Activated CD8-positive, alpha-beta T cell treated with anti-CD3 and anti-CD28 coated beads for 36 hours (primary cell): ENCODE measurements around the gene SCO1. TPM values are rescaled to one million over a fixed set of nuclear protein-coding genes. Genes with fewer than 3 reads are reported as not detected.

Experiments used
- ATAC-seq: fragments of 200-7000 bp; cut with Tn5 transposase; one replicate; pipeline ENCODE4 v1.10.0; 2021; ENCODE audit warnings: mild to moderate bottlenecking, moderate library complexity
- CTCF ChIA-PET: fragments of 350-600 bp; sonication (Branson Sonifier 250); formaldehyde crosslinking; loops from one replicate; lab custom pipeline; 2021; ENCODE audit warnings: antibody characterized with exemption; lab: Charles Lee
- POLR2A ChIA-PET: fragments of 350-600 bp; sonication (Branson Sonifier 250); formaldehyde crosslinking; loops from one replicate; lab custom pipeline; 2021; ENCODE audit warnings: antibody characterized with exemption; lab: Charles Lee
- DNase-seq: peaks from one replicate; pipeline ENCODE4 v3.0.0-alpha.2; 2020
- H3K27ac Mint-ChIP-seq: one replicate; pipeline ENCODE4 v1.8.0; 2021; ENCODE audit warnings: mild to moderate bottlenecking, mixed read lengths
- H3K27me3 Mint-ChIP-seq: one replicate; pipeline ENCODE4 v1.8.0; 2021; ENCODE audit warnings: mixed read lengths
- H3K36me3 Mint-ChIP-seq: one replicate; pipeline ENCODE4 v1.8.0; 2021; ENCODE audit warnings: low read depth, mixed read lengths
- H3K4me1 Mint-ChIP-seq: one replicate; pipeline ENCODE4 v1.8.0; 2021; ENCODE audit warnings: low read depth, mixed read lengths
- H3K4me3 Mint-ChIP-seq: one replicate; pipeline ENCODE4 v1.8.0; 2021; ENCODE audit warnings: mild to moderate bottlenecking, moderate library complexity, mixed read lengths
- H3K9me3 Mint-ChIP-seq: one replicate; pipeline ENCODE4 v1.8.0; 2021; ENCODE audit warnings: mixed read lengths
- CTCF ChIP-seq: fragments of 200-600 bp; IDR thresholded peaks from one replicate; pipeline ENCODE4 v1.8.0; 2022; ENCODE audit warnings: antibody characterized with exemption, mild to moderate bottlenecking
- intact Hi-C: fragments of 100-400 bp; cut with micrococcal nuclease; formaldehyde crosslinking; loops from one replicate; pipeline ENCODE4 v1.10.0; 2022
- total RNA-seq, 2 experiments: library from RNA; stranded (reverse); gene quantifications; one replicate each; pipeline ENCODE4 v1.2.3, GENCODE V29; 2021

The SCO1 gene
- total RNA-seq, 2 experiments from 2014 or later, result 45.3 to 45.4 TPM

- CTCF ChIA-PET, result interaction anchor here (1.0 to 1.6 kb wide), 2 partner anchors 35 to 195 kb away, joined by 4 read pairs; no protein-coding TSS in a partner anchor
- ATAC-seq, result no peak
- intact Hi-C loops, result no loop called here
These were observed 47.7 kb downstream of the SCO1 start for GRCh38 chr17:10649602-10650001.

GRCh38 chr17:10648956-10649355 lies 48.4 kb downstream of the SCO1 start:
- TF ChIP-seq CTCF, result no peak
- ChIA-PET POLR2A (no interaction called here), CTCF (interaction anchor here (1.6 kb wide), 1 partner anchor 36 kb away, joined by 4 read pairs; no protein-coding TSS in a partner anchor)
- Mint-ChIP-seq H3K36me3 (peaks cover 10% of the 10 kb centered on the region), H3K4me1 (peaks cover 14% of the 10 kb centered on the region), H3K27me3 (no peaks in the 10 kb centered on the region), H3K4me3 (no peak overlapping the region), H3K27ac (no peak overlapping the region), H3K9me3 (no peaks in the 10 kb centered on the region)
- DNase-seq (no peak), ATAC-seq (no peak)
- intact Hi-C loops, result no loop called here

More at GRCh38 chr17:10649602-10650001, 47.7 kb downstream of the SCO1 start:
- TF ChIP-seq CTCF, result no peak
- no peaks in the 10 kb centered on the region for H3K9me3 Mint-ChIP-seq
- H3K27ac Mint-ChIP-seq, result no peak overlapping the region
- H3K36me3 Mint-ChIP-seq, result peaks cover 5% of the 10 kb centered on the region
- H3K27me3 Mint-ChIP-seq, result no peaks in the 10 kb centered on the region
- POLR2A ChIA-PET, result no interaction called here
- no peak overlapping the region for H3K4me3 Mint-ChIP-seq
- H3K4me1 Mint-ChIP-seq, result peaks cover 16% of the 10 kb centered on the region
- DNase-seq, result no peak

GRCh38 chr17:10648381-10648780 lies 49.0 kb downstream of the SCO1 start:
- Mint-ChIP-seq H3K9me3 (no peaks in the 10 kb centered on the region), H3K4me1 (peaks cover 9% of the 10 kb centered on the region), H3K4me3 (no peak overlapping the region), H3K27ac (no peak overlapping the region), H3K36me3 (peaks cover 10% of the 10 kb centered on the region), H3K27me3 (no peaks in the 10 kb centered on the region)
- intact Hi-C loops, result no loop called here
- POLR2A ChIA-PET, result no interaction called here
- no peak for TF ChIP-seq CTCF
- DNase-seq, result no peak
- no peak for ATAC-seq
- CTCF ChIA-PET, result no interaction called here

- DNase-seq, result peak; percentile 77
- POLR2A ChIA-PET, result no interaction called here
- intact Hi-C loops, result loop anchor here (2.0 kb wide), 1 partner anchor 198 kb away; no protein-coding TSS in a partner anchor
- peak; percentile 89 for TF ChIP-seq CTCF
- H3K27me3 Mint-ChIP-seq, result no peaks in the 10 kb centered on the region
- H3K4me3 Mint-ChIP-seq, result no peak overlapping the region
- no peaks in the 10 kb centered on the region for H3K9me3 Mint-ChIP-seq
- peak; percentile 79 for ATAC-seq
- no peaks in the 10 kb centered on the region for H3K4me1 Mint-ChIP-seq
- H3K27ac Mint-ChIP-seq, result no peak overlapping the region
- peaks cover 7% of the 10 kb centered on the region for H3K36me3 Mint-ChIP-seq
- CTCF ChIA-PET, result interaction anchor here (0.6 to 4.1 kb wide), 38 partner anchors 8 to 321 kb away, joined by 3 to 59 read pairs (median 4); partner anchors contain the start of genes ADPRM, MYH3 and SCO1
These were observed 50.8 kb downstream of the SCO1 start for GRCh38 chr17:10646392-10646990.

GRCh38 chr17:10640475-10640874 lies 56.9 kb downstream of the SCO1 start:
- intact Hi-C loops, result no loop called here
- H3K4me1 Mint-ChIP-seq, result no peaks in the 10 kb centered on the region
- H3K27me3 Mint-ChIP-seq, result no peaks in the 10 kb centered on the region
- DNase-seq, result no peak
- H3K9me3 Mint-ChIP-seq, result no peaks in the 10 kb centered on the region
- TF ChIP-seq CTCF, result no peak
- H3K4me3 Mint-ChIP-seq, result no peak overlapping the region
- no peak overlapping the region for H3K27ac Mint-ChIP-seq
- ATAC-seq, result no peak
- POLR2A ChIA-PET, result interaction anchor here (1.3 kb wide), 1 partner anchor 56 kb away, joined by 3 read pairs; no protein-coding TSS in a partner anchor
- CTCF ChIA-PET, result interaction anchor here (0.7 to 18.3 kb wide), 3 partner anchors 10 to 43 kb away, joined by 3 to 177 read pairs (median 42); no protein-coding TSS in a partner anchor
- peaks cover 30% of the 10 kb centered on the region for H3K36me3 Mint-ChIP-seq
